PC-3 (cell line): ENCODE data around the gene NUP62. TPM values are rescaled to one million over a fixed set of nuclear protein-coding genes. Genes with fewer than 3 reads are reported as not detected.

Experiments used
- ATAC-seq: fragments of 200-7000 bp; cut with Tn5 transposase; 2 replicates; pipeline ENCODE4 v1.9.1; 2020; ENCODE audit warnings: mild to moderate bottlenecking, moderate library complexity
- BruUV-seq: library from RNA; stranded (reverse); fragments of 400-500 nt; replicated peaks from 2 replicates; lab custom pipeline; 2021; lab: Mats Ljungman, UMichigan
- CTCF ChIA-PET: fragments of 300-600 bp; sonication (Branson Sonifier 250); formaldehyde crosslinking; loops from one replicate; lab custom pipeline; 2022; ENCODE audit warnings: antibody characterized with exemption; lab: Charles Lee
- POLR2A ChIA-PET: fragments of 300-600 bp; sonication (Branson Sonifier 250); formaldehyde crosslinking; loops from one replicate; lab custom pipeline; 2022; ENCODE audit warnings: antibody characterized with exemption; ENCODE audit not compliant: unreplicated experiment; lab: Charles Lee
- DNase-seq: peaks from one replicate; pipeline ENCODE4 v3.0.0-alpha.2; 2015
- H2AFZ ChIP-seq: fragments of 300-600 bp; sonication (generic); 2 replicates; pipeline ENCODE4 v1.6.0; 2016; ENCODE audit warnings: antibody characterized with exemption, low read length
- H3F3A ChIP-seq: fragments of 300-600 bp; sonication (generic); one replicate; pipeline ENCODE4 v1.6.0; 2017; ENCODE audit warnings: antibody characterized with exemption, low read length, control low read depth, mild to moderate bottlenecking; ENCODE audit not compliant: unreplicated experiment
- H3K27ac ChIP-seq: fragments of 300-600 bp; sonication (generic); 2 replicates; pipeline ENCODE4 v1.5.1; 2016; ENCODE audit warnings: mild to moderate bottlenecking, low read length
- H3K27me3 ChIP-seq: fragments of 300-600 bp; sonication (generic); 2 replicates; pipeline ENCODE4 v1.6.1; 2016; ENCODE audit warnings: low read length, mixed read lengths
- H3K36me3 ChIP-seq: fragments of 300-600 bp; sonication (generic); 2 replicates; pipeline ENCODE4 v1.6.1; 2016; ENCODE audit warnings: low read depth, mixed run types, low read length, mixed read lengths
- H3K4me1 ChIP-seq: fragments of 300-600 bp; sonication (generic); 2 replicates; pipeline ENCODE4 v1.5.1; 2016; ENCODE audit warnings: low read length; ENCODE audit not compliant: insufficient read depth
- H3K4me2 ChIP-seq: fragments of 300-600 bp; sonication (generic); 2 replicates; pipeline ENCODE4 v1.6.0; 2016; ENCODE audit warnings: low read length
- H3K4me3 ChIP-seq: fragments of 300-600 bp; sonication (generic); 2 replicates; pipeline ENCODE4 v1.5.1; 2016; ENCODE audit warnings: mild to moderate bottlenecking, low read length, mixed read lengths
- H3K79me2 ChIP-seq: fragments of 300-600 bp; sonication (generic); 2 replicates; pipeline ENCODE4 v1.6.1; 2017; ENCODE audit warnings: low read length, mixed read lengths
- H3K9ac ChIP-seq: fragments of 300-600 bp; sonication (generic); 2 replicates; pipeline ENCODE4 v1.6.0; 2016; ENCODE audit warnings: mild to moderate bottlenecking, low read length
- H3K9me2 ChIP-seq: fragments of 300-600 bp; sonication (generic); replicated peaks from 2 replicates; pipeline ENCODE4 v1.6.1; 2016; ENCODE audit warnings: mixed run types, low read length, mixed read lengths
- H3K9me3 ChIP-seq: fragments of 300-600 bp; sonication (generic); 2 replicates; pipeline ENCODE4 v1.6.1; 2016; ENCODE audit warnings: low read length, mixed read lengths
- H4K20me1 ChIP-seq: fragments of 300-600 bp; sonication (generic); 2 replicates; pipeline ENCODE4 v1.6.1; 2016; ENCODE audit warnings: low read length, mixed read lengths
- EZH2 ChIP-seq: fragments of 300-600 bp; sonication (generic); IDR thresholded peaks from one replicate; pipeline ENCODE4 v1.6.1; 2017; ENCODE audit warnings: antibody characterized with exemption, mild to moderate bottlenecking, low read length; ENCODE audit not compliant: unreplicated experiment
- EZH2phosphoT487 ChIP-seq: fragments of 300-600 bp; sonication (generic); IDR thresholded peaks from 2 replicates; pipeline ENCODE4 v1.6.1; 2018; ENCODE audit warnings: mild to moderate bottlenecking, antibody characterized with exemption, low read length, borderline replicate concordance
- intact Hi-C: fragments of 100-400 bp; cut with micrococcal nuclease; formaldehyde crosslinking; loops from 2 replicates; pipeline ENCODE4 v1.9.0; 2023
- total RNA-seq: library from RNA; depleted of rRNA; stranded (reverse); fragments of >200 nt; gene quantifications from 2 replicates; pipeline ENCODE4 v1.2.3, GENCODE V29; 2014
- TF ChIP-seq, protein P1 (sequence below): fragments of 300-600 bp; sonication (generic); conservative IDR thresholded peaks from 2 replicates; pipeline ENCODE4 v1.5.1; 2017; ENCODE audit warnings: antibody characterized with exemption, low read depth, mild to moderate bottlenecking, low read length

NUP62 gene
- total RNA-seq, 1 experiment from 2014 or later = 129 TPM

DNA sequence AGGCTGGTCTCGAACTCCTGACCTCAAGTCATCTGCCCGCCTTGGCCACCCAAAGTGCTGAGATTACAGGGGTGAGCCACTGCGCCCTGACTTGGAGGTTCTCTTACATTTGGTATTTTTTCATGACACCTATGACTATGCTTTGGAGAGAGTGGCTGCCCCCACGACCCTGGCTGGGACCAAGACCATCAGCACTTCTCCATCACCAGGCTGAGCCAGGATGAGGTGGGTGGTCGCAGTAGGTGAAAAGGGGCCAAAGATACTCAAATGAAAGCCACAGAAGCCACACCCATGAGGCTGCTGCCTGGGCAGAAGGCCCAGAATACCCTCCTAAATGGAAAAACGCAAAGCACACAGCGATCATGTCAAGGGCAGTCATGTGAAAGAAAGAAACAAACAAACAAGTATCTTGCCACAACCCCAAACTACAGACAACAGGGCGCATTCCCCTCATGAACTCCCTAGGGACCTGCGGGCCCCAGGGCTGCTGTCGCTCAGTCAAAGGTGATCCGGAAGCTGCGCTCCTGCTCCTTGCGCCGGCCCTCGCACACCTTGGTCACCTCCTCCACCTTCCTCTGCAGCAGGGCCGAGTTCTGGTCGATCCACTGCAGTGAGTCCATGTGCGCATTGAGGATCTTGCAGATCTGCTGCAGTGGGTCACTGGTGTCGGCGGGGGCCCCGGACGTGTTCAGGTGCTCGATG lies 21.4 kb downstream of the NUP62 start:
- Histone ChIP-seq H2AFZ (no peak overlapping the region), H3K4me1 (no peaks in the 10 kb centered on the region), H3K27me3 (no peaks in the 10 kb centered on the region), H3K36me3 (peaks cover 46% of the 10 kb centered on the region), H4K20me1 (peaks cover 28% of the 10 kb centered on the region), H3K9me2 (no peaks in the 10 kb centered on the region), H3K4me2 (no peak overlapping the region), H3K9me3 (no peaks in the 10 kb centered on the region), H3K79me2 (no peaks in the 10 kb centered on the region; the same call in 1 of the 2 replicates), H3K9ac (no peak overlapping the region), H3K27ac (no peak overlapping the region), H3K4me3 (no peak overlapping the region), H3F3A (no peaks in the 10 kb centered on the region)
- ChIA-PET POLR2A (no interaction called here), CTCF (no interaction called here)
- no peak for ATAC-seq
- intact Hi-C loops = no loop called here
- BruUV-seq = no TSS peak
- DNase-seq = no peak
- TF ChIP-seq, protein P1, sequence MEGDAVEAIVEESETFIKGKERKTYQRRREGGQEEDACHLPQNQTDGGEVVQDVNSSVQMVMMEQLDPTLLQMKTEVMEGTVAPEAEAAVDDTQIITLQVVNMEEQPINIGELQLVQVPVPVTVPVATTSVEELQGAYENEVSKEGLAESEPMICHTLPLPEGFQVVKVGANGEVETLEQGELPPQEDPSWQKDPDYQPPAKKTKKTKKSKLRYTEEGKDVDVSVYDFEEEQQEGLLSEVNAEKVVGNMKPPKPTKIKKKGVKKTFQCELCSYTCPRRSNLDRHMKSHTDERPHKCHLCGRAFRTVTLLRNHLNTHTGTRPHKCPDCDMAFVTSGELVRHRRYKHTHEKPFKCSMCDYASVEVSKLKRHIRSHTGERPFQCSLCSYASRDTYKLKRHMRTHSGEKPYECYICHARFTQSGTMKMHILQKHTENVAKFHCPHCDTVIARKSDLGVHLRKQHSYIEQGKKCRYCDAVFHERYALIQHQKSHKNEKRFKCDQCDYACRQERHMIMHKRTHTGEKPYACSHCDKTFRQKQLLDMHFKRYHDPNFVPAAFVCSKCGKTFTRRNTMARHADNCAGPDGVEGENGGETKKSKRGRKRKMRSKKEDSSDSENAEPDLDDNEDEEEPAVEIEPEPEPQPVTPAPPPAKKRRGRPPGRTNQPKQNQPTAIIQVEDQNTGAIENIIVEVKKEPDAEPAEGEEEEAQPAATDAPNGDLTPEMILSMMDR = no peak
- no peak for TF ChIP-seq EZH2phosphoT487
- no peak for TF ChIP-seq EZH2

GRCh38 chr19:49906879-49907564 lies 22.3 kb downstream of the NUP62 start:
- Histone ChIP-seq H4K20me1 (peaks cover 28% of the 10 kb centered on the region), H3K4me2 (no peak overlapping the region), H3F3A (no peaks in the 10 kb centered on the region), H3K9ac (no peak overlapping the region), H3K27me3 (no peaks in the 10 kb centered on the region), H3K9me2 (no peaks in the 10 kb centered on the region), H3K4me1 (no peaks in the 10 kb centered on the region), H3K27ac (no peak overlapping the region), H2AFZ (no peak overlapping the region), H3K4me3 (no peak overlapping the region), H3K36me3 (peaks cover 39% of the 10 kb centered on the region), H3K9me3 (no peaks in the 10 kb centered on the region), H3K79me2 (no peaks in the 10 kb centered on the region)
- BruUV-seq = TSS peak; percentile 33
- intact Hi-C loops = no loop called here
- no peak for ATAC-seq
- ChIA-PET CTCF (no interaction called here), POLR2A (interaction anchor here (0.6 kb wide), 1 partner anchor 705 kb away, joined by 6 read pairs; no protein-coding TSS in a partner anchor)
- DNase-seq = no peak
- TF ChIP-seq EZH2 (no peak), EZH2phosphoT487 (no peak)
- TF ChIP-seq, protein P1 = no peak

- H2AFZ ChIP-seq = no peak overlapping the region
- no peaks in the 10 kb centered on the region for H3K9me3 ChIP-seq
- no peaks in the 10 kb centered on the region for H3K27me3 ChIP-seq
- no peaks in the 10 kb centered on the region for H3F3A ChIP-seq
- peaks cover 22% of the 10 kb centered on the region for H3K36me3 ChIP-seq
- no peak overlapping the region for H3K9ac ChIP-seq
- no peak overlapping the region for H3K4me2 ChIP-seq
- no peaks in the 10 kb centered on the region for H3K4me1 ChIP-seq
- ATAC-seq = no peak
- DNase-seq = no peak
- CTCF ChIA-PET = no interaction called here
- H3K4me3 ChIP-seq = no peak overlapping the region
- peaks cover 24% of the 10 kb centered on the region for H4K20me1 ChIP-seq
- POLR2A ChIA-PET = no interaction called here
- intact Hi-C loops = no loop called here
- no peaks in the 10 kb centered on the region for H3K9me2 ChIP-seq
- no peaks in the 10 kb centered on the region for H3K79me2 ChIP-seq
- no TSS peak for BruUV-seq
- no peak overlapping the region for H3K27ac ChIP-seq
- TF ChIP-seq, protein P1 = no peak
- TF ChIP-seq EZH2phosphoT487 = no peak
- no peak for TF ChIP-seq EZH2
Observed at GRCh38 chr19:49904136-49904535, 25.2 kb downstream of the NUP62 start.
